Measurements from ENCODE around the gene BMPR1B.

The BMPR1B gene

GRCh38 chr4:94918543-94918942 lies 160.8 kb downstream of the BMPR1B start:
- no peak for DNase-seq

- no peak for DNase-seq
Observed at GRCh38 chr4:94920369-94920768, 162.6 kb downstream of the BMPR1B start.

GRCh38 chr4:94924566-94924965 lies 166.8 kb downstream of the BMPR1B start:
- no peak for DNase-seq

DNA sequence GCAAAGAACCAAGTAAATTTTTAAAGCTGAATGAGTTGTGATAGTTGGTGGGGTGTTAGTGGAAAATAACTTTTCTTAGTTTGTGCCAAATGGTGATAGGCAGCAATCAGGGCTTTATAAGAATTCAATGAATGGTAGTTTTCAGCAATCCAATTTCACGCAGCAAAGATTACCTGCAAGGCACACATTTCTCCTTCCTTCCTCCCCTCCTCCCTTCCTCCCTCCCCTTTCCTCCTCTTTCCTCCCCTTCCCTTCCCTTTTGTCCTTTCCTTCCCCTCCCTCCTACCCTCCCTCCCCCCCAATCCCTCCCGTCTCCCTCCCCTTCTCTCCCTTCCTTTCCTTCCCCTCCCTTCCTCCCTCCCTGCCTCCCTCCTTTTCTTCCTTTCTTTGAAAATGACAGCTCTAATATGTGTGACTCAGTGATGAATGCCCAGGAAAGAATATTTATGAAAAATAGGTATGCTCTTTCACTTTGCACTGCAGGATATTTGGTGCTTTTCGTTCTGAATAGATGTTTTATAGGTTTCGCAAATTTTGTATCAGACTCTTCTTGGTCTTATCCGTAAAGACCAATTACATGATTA lies 168.1 kb downstream of the BMPR1B start:
- DNase-seq: no peak

GRCh38 chr4:94926936-94927335 lies 169.2 kb downstream of the BMPR1B start:
- DNase-seq: no peak

- no peak for DNase-seq
Observed at GRCh38 chr4:94927696-94928095, 169.9 kb downstream of the BMPR1B start.

DNA sequence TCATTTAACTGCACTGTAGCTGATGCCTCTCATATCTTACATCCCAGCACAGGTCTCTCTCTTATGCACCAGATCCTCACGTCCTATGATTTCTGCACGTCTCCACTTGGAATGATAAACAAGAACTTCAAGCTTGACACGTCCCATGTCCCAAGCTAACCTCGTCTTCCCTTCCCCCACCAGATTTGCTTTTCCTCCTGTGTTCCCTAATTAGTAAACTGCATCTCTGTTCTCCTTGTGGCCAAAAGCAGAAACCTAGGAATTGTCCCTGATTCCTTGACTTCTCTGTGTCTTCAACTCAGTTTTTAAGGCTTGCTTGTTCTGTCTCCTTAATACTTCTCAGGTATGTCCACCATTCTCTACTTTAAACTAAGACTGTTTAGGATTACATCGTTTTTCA lies 171.9 kb downstream of the BMPR1B start:
- DNase-seq: no peak

- no peak for DNase-seq
Observed at GRCh38 chr4:94931626-94932025, 173.9 kb downstream of the BMPR1B start.

- DNase-seq: no peak
Observed at GRCh38 chr4:94932366-94932765, 174.6 kb downstream of the BMPR1B start.

- no peak for DNase-seq
Observed at GRCh38 chr4:94933799-94934198, 176.0 kb downstream of the BMPR1B start.

DNA sequence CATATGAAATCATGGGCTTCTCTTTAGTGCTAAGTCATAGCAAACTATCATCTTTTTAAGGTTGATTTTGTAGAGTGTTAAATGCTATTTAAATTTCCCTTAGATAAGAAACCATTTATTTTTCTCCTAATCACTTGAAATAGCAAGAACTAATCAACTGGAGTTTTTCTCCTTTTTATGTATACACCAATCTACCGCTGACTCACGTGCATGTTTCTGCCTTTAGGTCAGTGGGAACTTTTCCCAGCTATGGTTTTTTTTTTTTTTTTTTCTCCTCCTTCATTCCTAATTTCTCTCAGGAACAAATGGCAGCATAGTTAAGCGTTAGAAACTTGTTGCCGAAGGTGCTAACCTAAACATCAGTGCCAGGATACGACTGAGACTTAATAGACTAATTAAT lies 176.4 kb downstream of the BMPR1B start:
- DNase-seq: no peak

DNA sequence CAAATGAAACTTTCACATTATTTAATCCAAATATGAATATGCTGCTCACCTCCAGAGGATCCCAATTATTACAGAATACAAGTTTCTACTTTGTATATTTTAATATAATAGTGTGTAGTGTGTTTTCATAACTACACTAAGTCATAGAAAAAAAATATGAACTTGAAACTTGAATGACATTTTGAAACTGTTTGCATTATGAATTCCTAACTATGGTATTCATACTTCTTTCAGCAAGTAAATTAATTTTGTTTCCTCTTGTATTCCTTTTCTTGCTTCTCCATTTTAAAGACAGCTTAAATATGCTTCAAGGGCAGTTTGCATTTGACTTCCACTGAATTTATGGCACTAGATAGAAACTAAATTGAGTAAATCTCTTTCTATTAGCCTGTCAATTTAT lies 177.1 kb downstream of the BMPR1B start:
- no peak for DNase-seq

DNA sequence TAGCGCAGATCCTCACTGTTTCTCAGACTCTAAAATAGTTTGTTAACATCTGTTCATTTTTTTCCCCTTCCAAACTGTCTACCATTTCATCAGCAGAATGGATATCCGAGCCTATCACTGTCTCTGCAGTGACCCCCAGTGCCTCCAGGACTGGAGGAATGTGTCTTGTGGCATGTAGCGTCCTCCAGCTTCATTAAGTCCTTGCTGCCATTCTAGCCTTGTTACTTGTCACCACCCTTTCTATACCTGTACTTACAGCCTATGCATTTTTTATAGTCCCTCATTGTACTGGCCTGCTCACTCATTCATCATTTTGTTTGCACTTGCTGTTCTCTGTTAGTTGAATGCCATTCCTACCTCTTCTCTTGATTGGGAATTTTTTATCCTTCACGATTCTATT lies 179.1 kb downstream of the BMPR1B start:
- no peak for DNase-seq

GRCh38 chr4:94939791-94940519 lies 182.2 kb downstream of the BMPR1B start:
- no peak for DNase-seq

DNA sequence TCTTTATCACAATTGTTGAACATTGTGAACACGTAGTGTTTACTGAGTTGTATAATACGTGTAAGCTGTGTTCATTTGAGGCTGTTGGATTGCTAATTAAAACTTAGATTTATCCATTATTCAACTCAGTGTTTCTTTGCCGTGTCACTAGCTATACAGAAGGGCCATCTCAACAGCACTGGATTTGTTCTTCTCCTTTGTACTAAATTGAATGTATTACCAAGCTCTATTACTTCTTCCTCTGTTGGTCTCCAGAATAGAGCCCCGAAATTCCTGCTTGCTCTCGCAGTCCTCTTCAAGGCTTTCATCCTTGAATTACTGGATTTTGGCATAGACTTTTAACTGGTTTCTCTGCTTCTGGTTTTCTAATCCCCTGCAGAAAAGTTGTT lies 182.8 kb downstream of the BMPR1B start:
- no peak for DNase-seq

- DNase-seq: no peak
Observed at GRCh38 chr4:94941706-94942105, 184.0 kb downstream of the BMPR1B start.

DNA sequence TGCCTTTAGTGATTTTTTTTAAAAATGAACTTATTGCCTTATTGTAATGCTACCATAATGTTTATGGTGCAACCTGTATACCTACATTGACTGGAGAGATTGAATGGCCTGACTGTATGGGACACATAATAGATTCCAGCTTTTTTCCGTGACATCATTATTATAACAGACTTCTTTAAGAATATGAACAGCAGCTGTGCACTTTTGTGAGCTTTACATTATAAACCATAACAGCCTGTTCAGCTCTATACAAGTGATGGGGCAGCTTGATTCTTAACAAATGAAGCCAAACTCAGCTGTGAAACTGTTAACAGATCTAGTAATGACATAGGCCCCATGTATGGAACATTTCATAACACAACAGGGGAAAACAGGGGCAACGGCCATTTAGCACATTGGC lies 187.0 kb downstream of the BMPR1B start:
- no peak for DNase-seq

GRCh38 chr4:94947681-94948108 lies 189.9 kb downstream of the BMPR1B start:
- DNase-seq: no peak

DNA sequence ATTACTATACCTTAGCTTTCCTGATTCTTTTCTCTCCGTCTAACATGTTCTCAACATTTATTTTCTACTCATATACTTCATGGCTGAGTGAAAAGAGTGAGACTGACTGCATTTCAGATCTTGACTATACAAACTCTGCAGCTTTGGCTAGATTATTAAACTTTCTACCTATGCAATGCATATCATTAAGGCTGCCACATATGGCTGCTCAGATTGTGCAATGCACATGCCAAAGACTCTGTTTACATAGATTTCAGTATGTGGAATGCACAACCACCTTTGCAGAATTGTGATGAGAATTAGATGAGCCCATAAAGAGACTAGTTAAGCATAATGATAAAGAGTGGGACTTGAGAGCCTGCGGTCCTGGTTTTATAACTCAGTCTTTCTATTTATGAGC lies 196.5 kb downstream of the BMPR1B start:
- DNase-seq: no peak

GRCh38 chr4:94957030-94957429 lies 199.3 kb downstream of the BMPR1B start:
- no peak for DNase-seq

- no peak for DNase-seq
Observed at GRCh38 chr4:94959307-94959706, 201.6 kb downstream of the BMPR1B start.

DNA sequence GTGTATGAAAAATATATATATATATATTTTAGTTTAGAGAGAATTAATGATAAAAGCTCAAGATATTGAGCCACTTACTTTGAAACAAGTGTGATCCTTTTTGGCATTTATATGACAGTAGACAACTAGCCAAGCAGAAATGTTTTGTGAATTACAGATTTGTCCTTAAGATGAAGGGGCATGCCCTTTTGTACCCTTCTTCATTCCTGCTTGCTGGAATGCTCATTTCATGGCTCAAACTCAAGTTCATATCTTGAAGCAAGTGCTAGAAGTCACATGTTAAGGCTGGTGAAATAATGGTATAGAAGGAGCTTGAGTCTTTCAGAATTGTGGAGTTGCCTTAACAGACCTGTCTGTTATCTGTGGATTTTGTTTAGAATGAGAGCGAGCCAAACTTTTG lies 203.0 kb downstream of the BMPR1B start:
- DNase-seq: no peak

GRCh38 chr4:94961420-94961819 lies 203.7 kb downstream of the BMPR1B start:
- DNase-seq: no peak

DNA sequence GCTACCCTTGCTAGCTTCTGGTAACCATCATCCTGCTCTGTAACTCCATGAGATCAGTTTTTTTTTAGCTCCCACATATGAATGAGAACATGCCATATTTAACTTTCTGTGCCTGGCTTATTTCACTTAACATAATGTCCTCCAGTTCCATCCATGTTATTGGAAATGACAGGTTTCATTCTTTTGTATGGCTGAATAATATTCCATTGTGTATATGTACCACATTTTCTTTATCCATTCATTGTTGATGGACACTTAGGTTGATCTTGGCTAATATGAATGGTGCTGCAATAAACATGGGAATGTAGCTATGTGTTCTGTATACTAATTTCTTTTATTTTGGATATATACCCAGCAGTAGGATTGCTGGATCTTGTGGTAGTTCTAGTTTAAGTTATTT lies 204.7 kb downstream of the BMPR1B start:
- DNase-seq: no peak

- DNase-seq: no peak
Observed at GRCh38 chr4:94965852-94966251, 208.1 kb downstream of the BMPR1B start.
